ENCODE results near the gene CADPS2.

DNA sequence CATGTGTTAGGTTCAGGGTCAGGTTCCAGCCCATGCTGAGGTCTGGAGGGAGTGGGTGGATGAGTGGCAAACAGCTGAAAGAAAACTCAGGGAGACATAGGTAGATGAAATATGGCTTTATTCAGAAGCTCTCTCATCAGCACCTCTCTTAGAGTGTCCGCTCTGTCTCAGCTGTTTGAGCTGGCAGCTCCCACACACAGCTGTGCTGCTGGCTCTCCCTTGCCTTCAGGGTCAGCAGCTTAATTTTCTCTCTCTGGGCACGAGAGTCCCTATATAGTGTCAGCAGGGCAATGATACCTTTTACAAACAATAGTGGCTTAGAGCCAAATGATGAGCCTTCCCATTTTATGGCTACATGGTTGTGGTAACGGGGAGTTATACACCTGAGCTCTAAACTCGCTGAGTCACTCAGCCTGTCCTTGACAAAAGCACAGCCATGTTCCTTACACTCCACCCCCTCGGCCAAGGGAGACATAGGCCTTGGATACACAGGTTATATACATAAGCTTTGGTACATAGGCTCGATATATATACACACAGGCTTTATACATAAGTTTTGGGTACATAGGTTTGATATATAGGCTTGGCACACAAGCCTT is 197.8 kb downstream of the CADPS2 start:
- TF ChIP-seq POLR2A (IDR thresholded peaks at IDR 0.05) = no peak
- no peak for TF ChIP-seq CTCF (IDR thresholded peaks at IDR 0.05)

All from body of pancreas (tissue), 4 donors.